NCI-H187 treated with DMSO at 0.1 percent for 48 hours (cell line): ENCODE measurements around the gene ERVK3-1.
"Not testable (repeated sequence)": the region's sequence is repeated elsewhere in the genome, so short reads cannot be mapped to it uniquely, and the experiment has no call there.

Experiments used
- DNase-seq: peaks from one replicate; lab custom pipeline; 2025; lab: John Stamatoyannopoulos, UW

Gene ERVK3-1

DNA sequence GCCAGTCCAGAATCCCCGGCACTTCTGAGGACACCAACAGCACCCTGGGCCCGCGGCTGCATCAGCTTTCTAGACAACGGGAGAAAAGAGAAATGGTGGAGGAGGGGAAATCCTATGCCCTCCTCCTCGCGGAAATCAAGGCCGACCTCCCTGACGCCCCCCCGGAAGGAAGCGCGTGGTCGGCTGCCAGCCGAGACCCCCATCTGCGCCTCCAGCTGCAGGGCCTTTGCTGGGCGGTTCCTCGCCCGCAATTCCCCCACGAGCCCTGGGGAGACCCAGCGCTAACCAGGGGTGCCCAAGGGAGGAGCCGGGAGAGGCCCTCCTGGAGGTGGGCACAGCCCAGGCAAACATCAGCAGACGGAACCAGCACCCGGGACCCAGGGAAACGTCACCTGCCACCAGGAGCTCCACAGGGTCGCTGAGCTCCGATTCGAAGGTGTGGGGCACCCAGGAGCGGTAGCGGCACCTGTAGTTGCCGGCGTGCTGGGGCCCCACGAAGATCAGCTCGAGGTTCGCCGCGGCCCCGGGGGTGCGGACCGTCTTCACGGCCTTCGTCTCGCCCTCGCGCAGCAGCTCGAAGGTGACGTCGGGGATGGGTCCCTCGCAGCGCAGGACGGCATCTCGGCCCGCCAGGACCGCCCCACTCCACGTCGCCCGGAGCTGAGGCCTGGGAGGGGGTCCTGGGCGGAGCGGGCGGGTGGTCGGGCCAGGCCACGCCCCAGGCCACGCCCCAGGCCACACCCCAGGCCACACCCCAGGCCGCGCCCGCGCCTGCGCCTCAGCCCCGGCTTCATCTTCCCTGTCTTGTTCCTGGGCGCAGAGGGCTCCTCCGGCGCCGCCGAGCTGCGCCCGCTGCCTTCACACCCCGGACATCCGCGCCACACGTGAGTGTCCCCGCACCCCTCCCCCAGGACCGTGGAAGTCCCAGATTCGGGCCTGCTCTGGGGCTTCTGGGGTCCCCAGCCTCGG lies 42.1 kb downstream of the ERVK3-1 start:
- DNase-seq = no peak

DNA sequence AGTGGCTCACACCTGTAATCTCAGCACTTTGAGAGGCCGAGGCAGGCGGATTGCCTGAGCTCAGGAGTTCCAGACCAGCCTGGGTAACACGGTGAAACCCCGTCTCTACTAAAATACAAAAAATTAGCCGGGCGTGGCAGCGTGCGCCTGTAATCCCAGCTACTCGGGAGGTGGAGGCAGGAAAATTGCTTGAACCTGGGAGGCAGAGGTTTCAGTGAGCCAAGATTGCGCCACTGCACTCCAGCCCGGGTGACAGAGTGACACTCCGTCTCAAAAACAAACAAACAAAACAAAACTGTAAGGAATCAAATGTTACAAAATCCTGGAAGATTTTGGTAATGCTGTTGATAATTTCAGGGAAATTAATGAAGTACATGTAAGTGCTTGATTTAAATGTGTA lies 42.9 kb downstream of the ERVK3-1 start:
- not testable (repeated sequence) for DNase-seq

DNA sequence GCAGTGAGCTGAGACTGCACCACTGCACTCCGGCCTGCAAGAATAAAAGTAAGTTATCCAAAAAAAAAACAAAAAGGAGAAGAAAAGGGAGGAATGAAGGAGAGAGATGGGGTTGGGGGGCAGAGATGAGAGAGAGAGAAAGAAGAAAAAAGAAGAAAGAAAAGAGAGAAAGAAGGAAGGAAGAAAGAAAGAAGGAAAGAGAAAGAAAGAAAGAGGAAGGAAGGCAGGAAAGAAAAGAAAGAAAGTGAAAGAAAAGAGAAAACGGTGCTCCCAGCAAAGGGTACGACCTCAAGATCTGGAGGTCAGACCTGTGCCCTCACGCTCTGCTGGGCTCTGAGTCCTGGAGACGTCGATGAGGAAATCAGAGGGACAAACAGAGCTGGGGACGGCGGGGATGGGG lies 44.4 kb downstream of the ERVK3-1 start:
- DNase-seq = no peak

DNA sequence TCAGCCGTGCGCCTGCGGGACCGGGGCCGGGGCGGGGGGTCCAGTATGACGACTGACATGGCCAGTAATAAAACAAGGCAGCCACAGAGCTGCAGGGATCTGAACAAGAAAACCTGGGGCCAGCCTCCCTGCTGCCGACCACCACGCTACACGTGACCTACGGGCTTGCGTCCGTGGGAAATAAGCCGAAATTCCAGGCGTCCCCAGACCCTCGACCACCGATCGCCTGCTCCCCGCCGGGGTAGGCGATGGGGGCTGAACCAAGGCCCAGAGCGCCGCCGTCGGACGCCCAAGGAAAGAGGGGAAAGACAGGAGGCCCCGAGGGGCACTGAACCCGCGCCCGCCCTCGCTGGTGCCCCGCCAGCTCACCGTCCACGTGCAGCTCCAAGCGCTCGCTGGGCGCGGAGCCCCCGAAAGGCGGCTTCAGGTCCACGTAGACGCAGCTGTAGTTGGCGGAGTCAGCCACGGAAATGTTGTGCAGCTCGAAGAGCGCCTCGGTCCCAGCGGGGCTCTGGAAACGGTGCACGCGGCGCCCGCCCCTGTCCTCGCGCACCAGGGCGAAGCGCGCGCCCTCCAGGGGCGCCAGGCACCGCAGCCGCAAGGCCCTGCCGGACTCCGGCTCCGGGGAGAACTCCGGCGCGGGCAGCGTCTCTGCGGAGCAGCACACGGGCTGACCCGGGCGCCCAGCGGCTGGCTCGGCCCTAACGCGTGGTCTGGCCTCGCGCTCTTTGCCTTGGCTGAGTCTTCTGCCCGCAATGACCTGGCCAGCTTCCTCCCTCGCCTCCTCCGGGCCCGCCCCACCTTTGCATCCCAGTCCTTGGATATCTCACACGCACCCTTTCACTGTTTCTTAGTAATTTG lies 45.1 kb downstream of the ERVK3-1 start:
- DNase-seq = no peak

DNA sequence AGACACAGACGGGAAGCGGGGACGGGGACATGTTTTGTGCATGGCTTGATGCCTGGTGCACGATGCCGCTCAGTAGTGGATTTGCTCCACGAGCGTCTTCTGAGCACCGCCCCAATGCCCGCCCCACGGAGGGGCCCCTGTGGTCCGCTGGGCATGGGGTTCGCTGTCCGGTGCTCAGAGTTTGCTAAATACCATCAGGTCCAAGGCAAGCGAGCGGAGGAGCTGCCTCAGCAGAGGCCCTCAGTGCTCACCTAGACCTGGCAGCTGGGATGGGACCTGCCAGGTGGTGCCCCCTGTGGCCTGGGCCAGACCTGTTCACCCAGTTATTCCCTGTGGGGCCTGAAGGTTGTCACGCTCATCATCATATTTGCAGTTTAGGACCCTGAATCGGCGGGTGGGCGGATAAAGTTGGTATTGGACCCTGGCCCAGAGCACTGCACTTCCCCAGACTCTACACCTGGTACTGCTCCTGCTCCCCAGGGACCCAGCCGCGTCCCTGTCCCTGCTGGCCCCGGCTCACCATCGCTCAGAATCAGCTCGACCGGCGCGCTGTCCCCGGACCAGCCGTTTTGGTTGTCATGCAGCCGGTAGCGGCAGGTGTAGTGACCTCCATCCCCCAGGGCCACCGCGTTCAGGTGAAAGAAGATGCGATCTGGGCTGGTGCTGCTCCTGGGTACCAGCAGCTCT lies 45.8 kb downstream of the ERVK3-1 start:
- no peak for DNase-seq

DNA sequence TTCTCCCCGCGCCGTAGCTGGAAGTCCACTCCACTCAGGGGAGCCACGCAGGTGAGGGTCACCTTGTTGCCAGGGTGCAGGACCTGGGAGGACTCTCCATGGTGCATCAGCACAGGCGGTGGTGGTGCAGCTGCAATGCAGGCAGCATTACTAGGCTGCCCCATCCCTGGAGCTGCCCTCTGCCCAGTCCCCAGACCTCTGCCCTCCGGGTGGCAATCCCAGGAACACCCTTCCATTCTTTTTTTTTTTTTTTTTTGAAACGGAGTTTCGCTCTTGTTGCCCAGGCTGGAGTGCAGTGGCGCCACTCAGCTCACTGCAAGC lies 46.3 kb downstream of the ERVK3-1 start:
- DNase-seq = no peak

DNA sequence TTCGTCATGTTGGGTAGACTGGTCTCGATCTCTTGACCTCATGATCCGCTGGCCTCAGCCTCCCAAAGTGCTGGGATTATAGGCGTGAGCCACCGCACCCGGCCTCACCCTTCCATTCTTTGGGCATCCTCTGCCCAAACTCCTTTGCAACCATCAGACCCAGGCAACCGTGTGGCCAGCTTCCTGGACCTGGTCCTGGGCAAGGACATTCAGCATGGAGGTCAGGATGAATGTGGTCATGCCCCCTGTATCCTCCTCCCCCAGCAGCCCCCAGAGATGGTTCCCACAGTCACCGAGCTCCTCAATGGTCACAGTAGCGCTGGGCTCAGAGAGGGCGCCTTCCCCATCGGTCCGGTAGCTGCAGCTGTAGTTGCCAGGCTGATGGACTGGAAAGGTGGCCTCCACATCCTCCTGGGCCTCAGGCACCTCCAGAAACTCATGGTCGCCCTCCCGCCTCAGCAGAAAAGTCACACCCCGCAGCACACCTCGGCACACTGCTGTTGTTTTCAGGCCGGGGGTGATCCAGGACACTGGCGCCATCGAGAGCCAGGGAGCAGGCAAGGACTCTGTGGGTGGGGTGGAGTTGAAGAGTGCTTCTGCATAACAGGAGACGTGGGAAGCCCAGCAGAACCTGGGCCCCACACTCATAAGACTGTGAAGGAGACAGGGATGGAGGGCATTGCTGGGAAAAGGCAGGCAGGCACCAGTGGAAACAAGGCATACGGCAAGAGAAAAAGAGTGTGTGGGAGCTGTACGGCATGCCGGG lies 47.0 kb downstream of the ERVK3-1 start:
- DNase-seq = no peak

DNA sequence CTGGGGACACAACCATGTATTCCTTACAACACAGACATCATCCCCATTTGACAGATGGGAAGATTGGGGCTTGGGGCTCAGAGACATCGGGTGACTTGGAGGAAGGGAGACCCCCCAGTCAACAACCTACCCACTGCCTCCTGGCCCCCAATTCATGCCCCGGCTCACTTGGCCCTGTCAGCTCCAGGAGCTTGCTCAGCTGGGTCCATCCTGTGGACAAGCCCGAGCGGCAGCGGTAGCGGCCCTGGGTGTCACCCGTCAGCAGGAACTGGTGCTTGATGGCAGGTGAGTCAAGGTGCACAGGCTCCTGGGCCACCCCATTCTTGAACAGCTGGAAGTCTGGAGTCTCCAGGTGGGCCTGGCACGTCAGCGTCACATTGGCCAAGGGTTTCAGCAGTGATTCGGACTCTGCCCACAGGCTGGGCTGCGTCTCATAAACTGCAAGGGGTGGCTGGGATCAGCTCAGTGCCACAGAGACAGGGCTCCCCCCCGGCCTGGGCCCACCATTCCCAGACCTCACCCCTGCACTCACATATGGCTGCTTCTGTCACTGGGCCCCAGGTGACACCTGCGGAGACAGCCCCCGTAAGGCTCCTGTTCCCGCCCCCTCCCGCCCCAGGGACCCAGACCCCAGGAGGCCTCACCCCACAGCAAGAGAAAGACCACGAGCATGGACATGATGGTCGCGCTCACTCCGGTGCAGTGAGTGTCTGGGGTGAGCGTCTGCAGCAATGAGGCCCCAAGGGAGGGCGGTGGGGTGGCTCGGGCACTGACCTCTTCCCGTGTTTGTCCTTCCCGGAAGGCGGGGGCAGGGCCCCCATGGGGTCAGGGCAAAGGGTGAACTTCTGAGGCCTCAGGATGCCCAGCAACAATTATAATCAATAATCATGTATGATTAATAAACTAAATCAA lies 47.8 kb downstream of the ERVK3-1 start, which contains the start of gene A1BG:
Gene A1BG, minus strand, starts transcription at position 733 of the 912 bp plus-strand sequence. Its CDS starts 55 bp downstream, at position 678.
- no peak for DNase-seq

DNA sequence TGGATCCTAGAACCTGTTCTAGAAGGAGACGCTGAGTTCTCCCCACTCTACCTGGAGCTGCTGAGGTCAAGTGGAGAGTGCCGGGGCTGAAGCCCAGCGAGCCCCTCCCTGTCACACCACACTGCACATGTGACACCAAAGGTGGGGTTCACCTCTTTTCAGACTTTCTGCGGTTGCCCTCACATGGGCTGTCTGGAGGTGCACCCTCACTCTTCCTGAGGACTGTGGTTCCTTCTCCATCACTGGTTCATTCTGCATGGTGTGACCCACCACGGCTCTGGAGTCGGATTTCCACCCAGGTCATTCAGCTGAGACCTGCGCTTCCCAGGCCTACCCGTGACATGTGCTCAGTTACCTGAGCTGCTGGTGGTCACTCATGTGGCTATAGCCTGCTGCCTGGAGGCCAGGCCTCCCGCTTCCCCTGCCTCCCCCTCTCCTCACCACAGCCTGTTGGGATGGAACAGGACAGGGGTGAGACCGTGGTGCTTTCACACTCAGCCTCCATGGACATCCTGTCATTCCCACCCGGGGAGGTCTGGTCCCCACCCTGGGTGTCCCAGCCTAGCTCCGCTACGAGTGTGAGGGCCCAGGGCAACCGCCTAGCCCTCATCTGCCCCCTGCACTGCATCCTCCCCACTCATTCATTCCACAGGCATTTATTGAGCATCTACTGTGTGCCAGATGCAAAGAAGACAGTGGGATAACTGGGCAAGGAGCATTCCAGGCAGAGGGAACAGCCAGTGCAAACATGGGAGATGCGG lies 48.7 kb downstream of the ERVK3-1 start:
- DNase-seq = no peak

DNA sequence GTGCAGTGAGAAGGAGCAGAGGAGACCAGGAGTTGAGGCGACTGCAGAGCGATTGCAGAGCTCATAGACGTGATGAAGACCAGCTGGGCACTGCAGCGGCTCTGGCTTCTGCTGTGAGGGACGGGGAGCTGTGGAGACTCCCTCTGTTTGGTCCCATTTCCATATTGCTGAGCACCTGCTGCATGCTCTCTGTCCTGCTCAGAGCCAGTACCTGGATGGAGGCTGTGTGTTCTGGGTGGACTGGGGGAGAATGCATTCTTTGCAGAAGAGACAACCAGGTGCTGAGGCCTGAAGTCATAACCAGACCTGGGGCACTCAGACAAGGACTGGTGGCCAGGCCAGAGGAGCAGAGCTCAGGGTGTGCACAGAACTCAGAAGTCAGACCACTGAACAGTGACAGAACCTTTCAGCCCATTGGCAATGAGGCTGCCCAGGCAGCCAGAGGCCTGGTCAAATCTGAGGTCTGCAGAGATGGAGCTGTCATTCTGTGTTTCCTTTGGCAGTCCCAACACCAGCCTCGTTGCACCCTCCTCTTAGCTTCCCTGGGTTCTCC lies 49.4 kb downstream of the ERVK3-1 start:
- DNase-seq = no peak

DNA sequence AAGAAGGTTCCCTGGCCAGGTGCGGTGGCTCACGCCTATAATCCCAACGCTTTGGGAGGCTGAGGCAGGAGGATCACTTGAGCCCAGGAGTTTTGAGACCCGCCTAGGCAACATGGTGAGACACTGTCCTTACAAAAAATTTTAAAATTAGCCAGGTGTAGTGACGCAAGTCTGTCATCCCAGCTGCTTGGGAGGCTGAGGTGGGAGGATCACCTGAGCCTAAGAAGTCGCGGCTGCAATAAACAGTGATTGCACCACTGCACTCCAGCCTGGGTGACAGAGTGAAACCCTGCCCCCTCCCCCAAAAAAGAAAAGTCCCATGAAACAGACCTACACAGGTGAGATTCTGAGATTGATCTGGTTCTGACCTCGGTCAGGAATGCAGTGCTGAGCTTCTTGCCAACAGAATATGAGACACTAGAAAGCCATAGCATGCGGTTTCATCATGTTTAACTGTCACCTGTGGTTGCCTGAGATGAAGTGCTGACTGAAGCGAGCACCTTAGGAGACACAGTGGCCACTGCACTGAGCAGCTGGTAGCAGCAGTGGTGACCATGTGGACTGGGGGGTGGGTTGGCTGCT lies 50.1 kb downstream of the ERVK3-1 start:
- DNase-seq = no peak

DNA sequence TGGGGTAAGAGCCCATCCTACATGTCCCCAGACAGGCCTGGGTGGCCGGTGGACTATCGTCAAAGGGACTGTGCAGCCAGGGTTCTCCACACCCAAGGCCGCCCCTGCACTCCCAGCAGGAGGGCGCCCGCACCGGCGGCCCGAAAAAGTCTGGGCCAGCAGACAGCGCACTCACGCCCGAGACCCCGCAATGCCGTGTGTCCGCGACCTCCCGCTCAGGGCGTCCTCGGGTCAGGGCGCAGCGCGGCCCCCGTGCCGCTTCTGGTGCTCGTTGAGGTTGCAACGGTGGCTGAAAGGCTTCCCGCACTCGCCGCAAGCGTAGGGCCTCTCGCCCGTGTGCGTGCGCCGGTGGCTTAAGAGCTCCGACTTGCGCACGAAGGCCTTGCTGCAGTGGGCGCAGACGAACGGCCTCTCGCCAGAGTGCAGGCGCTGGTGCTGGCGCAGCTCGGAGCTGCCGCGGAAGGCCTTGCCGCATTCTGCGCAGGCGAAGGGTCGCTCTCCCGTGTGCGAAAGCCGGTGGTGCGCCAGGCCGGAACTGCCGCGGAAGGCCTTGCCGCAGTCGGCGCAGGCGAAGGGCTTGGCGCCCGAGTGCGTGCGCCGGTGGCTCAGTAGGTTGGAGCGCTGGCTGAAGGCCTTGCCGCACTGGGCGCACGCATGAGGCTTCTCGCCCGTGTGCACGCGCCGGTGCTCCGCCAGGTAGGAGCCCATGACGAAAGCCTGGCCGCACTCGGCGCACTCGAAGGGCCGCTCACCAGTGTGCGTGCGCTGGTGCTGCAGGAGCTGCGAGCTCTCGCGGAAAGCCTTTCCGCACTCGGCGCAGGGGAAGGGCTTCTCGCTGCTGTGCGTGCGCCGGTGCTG lies 51.0 kb downstream of the ERVK3-1 start:
- DNase-seq = no peak

DNA sequence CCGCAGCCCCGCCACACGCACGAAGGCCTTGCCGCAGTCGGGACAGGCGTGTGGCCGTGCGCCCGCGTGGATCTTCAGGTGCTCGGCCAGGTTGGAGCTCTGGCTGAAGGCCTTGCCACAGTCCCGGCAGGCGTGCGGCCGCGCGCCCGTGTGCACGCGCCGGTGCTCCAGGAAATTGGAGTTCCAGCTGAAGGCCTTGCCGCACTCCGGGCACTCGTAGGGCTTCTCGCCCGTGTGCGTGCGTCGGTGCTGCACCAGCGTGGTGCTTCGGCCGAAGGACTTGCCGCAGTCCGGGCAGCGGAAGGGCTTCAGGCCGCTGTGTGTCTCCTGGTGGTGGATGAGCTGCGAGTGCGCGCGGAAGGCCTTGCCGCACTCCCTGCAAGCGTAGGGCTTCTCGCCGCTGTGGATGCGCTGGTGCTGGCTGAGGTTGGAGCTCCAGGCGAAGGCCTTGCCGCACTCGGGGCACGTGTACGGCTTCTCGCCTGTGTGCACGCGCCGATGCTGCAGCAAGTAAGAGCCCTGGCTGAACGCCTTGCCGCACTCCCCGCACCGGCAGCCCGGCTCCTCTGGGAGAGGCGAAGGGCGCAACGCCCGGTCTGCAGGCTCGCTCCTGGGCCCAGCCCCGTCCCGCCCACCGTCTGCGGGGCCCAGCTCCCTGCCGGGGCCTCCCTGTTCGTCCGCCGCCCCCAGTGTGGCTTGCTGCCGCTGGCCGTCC lies 51.7 kb downstream of the ERVK3-1 start:
- no peak for DNase-seq

DNA sequence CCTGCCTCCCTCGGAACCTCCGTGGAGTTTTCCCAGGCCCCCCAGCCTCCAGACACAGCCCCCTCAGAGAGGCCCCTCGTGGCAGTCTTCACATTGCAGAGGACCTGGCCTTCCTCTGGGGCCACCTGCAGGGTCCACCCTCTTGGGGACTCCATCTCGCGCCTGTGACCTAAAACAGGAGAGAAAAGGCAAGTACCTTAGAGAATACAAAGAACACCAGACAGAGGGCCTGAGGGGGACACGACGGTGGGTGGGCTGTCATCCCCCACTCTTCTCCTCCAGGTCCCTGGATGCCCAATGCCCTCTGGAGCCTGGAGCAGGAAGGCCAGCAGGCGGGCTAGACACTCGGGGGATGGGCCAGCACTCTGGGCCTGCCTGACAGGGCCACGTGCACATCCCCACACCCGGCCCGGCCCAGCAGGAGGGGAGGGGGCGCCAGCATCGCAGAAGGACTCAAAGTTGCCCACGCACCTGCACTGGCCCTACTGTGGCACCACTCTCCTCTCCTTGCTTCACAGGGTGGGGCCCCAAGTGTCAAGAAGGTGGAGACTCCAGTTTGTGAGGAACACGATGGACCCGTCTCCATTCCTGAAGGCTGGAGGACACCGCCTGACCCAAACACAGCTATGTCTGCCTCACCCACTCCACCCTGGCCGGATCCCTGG lies 52.4 kb downstream of the ERVK3-1 start:
- DNase-seq = no peak

DNA sequence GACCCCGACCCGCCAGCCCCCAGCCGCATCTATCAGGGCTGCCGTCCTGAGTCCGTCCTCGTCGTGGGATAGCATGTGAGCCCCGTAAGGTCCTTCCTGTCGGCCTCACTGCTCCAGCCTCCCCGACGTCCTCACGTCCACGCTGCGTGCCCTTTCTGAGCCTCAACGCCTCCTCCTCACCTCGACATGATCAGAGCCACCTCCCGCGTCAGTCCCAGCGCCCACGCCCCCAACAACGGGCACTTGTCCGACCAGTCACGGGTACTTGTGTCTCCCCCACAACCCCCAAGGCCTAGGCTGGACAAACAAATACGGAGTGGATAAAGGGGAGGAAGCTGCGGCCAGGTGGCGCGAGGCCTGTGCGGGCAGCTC lies 56.7 kb downstream of the ERVK3-1 start:
- DNase-seq = no peak

DNA sequence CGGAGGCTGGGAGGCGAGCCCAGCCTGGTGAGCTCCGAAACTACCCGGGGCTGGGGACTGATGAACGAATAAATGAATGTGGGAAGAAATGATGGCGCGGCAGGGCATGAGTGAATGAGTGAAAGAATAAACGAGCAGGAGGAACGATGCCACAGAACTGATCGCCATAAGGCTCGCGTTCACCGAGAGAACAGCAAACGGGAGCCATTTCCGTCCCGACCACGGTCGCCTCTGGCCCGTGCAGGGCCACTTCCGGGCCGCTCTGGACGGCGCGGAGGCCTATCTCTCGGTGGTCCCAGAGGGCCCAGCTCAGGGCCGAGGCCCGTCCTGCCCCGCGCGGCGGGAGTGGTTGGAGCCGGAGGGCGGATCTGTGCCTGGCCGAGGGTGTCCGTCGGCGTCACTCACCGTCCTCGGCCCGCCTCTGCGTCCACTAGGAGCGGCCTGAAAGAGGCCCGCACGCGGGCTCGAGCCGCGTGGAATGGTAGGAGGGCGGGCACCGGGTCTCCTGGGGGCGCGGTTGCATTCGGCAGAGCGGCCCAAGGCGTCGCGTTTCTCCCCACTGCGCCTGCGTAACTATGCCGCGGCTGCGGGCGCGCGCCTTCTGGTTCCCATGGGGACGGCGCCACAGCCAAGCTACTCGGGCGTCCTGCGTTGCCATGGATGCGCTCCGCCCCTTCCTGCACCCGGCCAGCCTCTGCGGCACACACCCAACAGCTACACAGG lies 57.3 kb downstream of the ERVK3-1 start, which contains the start of gene ZNF497:
Gene ZNF497, minus strand, starts transcription at position 480 of the 723 bp plus-strand sequence. CDS start 5,116 bp downstream, outside the sequence.
- DNase-seq = peak; percentile 77
